ENCODE results near the gene PAK1IP1. TPM values are rescaled to one million over a fixed set of nuclear protein-coding genes. Genes with fewer than 3 reads are reported as not detected.

The PAK1IP1 gene
- total RNA-seq (1 to 10 TPM; 4.1 to 5.8 TPM), total RNA-seq (9.0 to 173 (median 19.6) reads per million in 172 experiments)
- polyA plus RNA-seq (2013, experiment 1 of 2), result 7.1 TPM
- polyA plus RNA-seq (2013, experiment 2 of 2), result 7.7 TPM

- H3K36me3 ChIP-seq (ENCODE audit: insufficient read depth, low read length), result peaks cover 8% of the 10 kb centered on the region
- Mint-ChIP-seq H3K9me3 (no peaks in the 10 kb centered on the region), H3K27ac (peak within 1 kb of the TSS; percentile 100), H3K4me3 (peak within 1 kb of the TSS; percentile 92), H3K4me1 (ENCODE audit: low read depth) (peaks cover 41% of the 10 kb centered on the region), H3K27me3 (no peaks in the 10 kb centered on the region), H3K36me3 (ENCODE audit: low read depth) (peaks cover 38% of the 10 kb centered on the region)
- intact Hi-C loops (cut with DNase I, micrococcal nuclease), result loop anchor here (1.0 to 10.0 kb wide), 8 partner anchors 26 to 840 kb away; partner anchors contain the start of genes SMIM13 (in 2 of the 2), TMEM14B (in 2 of the 2), TMEM170B (in 2 of the 2) and MAK (in 1 of the 2)
- peak within 1 kb of the TSS; percentile 95 for H3K4me3 ChIP-seq (ENCODE audit: low read length)
- DNase-seq (peak; percentile 85 to 97 (median 90)), ATAC-seq (ENCODE audit: poor library complexity) (peak; percentile 92)
- H3K9me3 ChIP-seq (ENCODE audit: control insufficient read depth in 1 of 2, insufficient read depth in 1 of 2, low read length in 2 of 2), result no peaks in the 10 kb centered on the region
- no peak for TF ChIP-seq CTCF (IDR thresholded peaks at IDR 0.05)
- H3K4me1 ChIP-seq (ENCODE audit: insufficient read depth, low read length), result peaks cover 25% of the 10 kb centered on the region
- ChIA-PET POLR2A (interaction anchor here (0.6 to 3.6 kb wide), 21 partner anchors 8 to 1595 kb away, joined by 3 to 82 read pairs (median 4); partner anchors contain the start of genes SMIM13, TMEM14B and TMEM14C), CTCF (interaction anchor here (0.7 to 1.2 kb wide), 5 partner anchors 26 to 983 kb away, joined by 3 read pairs; no protein-coding TSS in a partner anchor)
- no peaks in the 10 kb centered on the region for H3K27me3 ChIP-seq (ENCODE audit: control insufficient read depth in 1 of 2, insufficient read depth in 2 of 2, low read length in 2 of 2)
- peak within 1 kb of the TSS; percentile 97 to 99 for H3K27ac ChIP-seq (ENCODE audit: low read depth in 1 of 2, low read length in 2 of 2)
Observed at GRCh38 chr6:10694302-10695085, at the start of gene PAK1IP1, which contains the start of gene C6orf52. Gene PAK1IP1 (plus strand): TSS chr6:10694972. CDS start chr6:10694986, 14 bp downstream. Gene C6orf52 (minus strand): TSS chr6:10694616. CDS start chr6:10687550, 7,066 bp downstream.

GRCh38 chr6:10655508-10656055 lies 39.2 kb upstream of the PAK1IP1 start:
- Histone ChIP-seq H3K4me1 (ENCODE audit: insufficient read depth, low read length) (peaks cover 5% of the 10 kb centered on the region), H3K27me3 (ENCODE audit: control insufficient read depth in 1 of 2, insufficient read depth in 2 of 2, low read length in 2 of 2) (peaks cover 5 to 6% of the 10 kb centered on the region in 2 experiments), H3K9me3 (ENCODE audit: control insufficient read depth in 1 of 2, insufficient read depth in 1 of 2, low read length in 2 of 2) (no peaks in the 10 kb centered on the region), H3K27ac (ENCODE audit: low read depth in 1 of 2, low read length in 2 of 2) (no peak overlapping the region), H3K4me3 (ENCODE audit: low read length) (no peak overlapping the region), H3K36me3 (ENCODE audit: insufficient read depth, low read length) (no peaks in the 10 kb centered on the region)
- Mint-ChIP-seq H3K4me3 (no peak overlapping the region), H3K36me3 (ENCODE audit: low read depth) (no peaks in the 10 kb centered on the region), H3K27me3 (peaks cover 35% of the 10 kb centered on the region), H3K9me3 (no peaks in the 10 kb centered on the region), H3K27ac (no peak overlapping the region), H3K4me1 (ENCODE audit: low read depth) (peaks cover 11% of the 10 kb centered on the region)
- CTCF ChIA-PET, result interaction anchor here (0.8 kb wide), 1 partner anchor 296 kb away, joined by 3 read pairs; no protein-coding TSS in a partner anchor
- no peak for TF ChIP-seq CTCF (IDR thresholded peaks at IDR 0.05)
- intact Hi-C loops (cut with DNase I, micrococcal nuclease), result no loop called here
- peak; percentile 41 for ATAC-seq (ENCODE audit: poor library complexity)
- POLR2A ChIA-PET, result no interaction called here
- DNase-seq, result peak in 3 of 14 experiments; percentile 17 to 59 (median 50)

- no peak for TF ChIP-seq CTCF (IDR thresholded peaks at IDR 0.05)
- Mint-ChIP-seq H3K9me3 (no peaks in the 10 kb centered on the region), H3K36me3 (ENCODE audit: low read depth) (no peaks in the 10 kb centered on the region), H3K4me1 (ENCODE audit: low read depth) (peaks cover 11% of the 10 kb centered on the region), H3K4me3 (peak overlapping the region; percentile 71), H3K27me3 (peaks cover 31% of the 10 kb centered on the region), H3K27ac (no peak overlapping the region)
- Histone ChIP-seq H3K27ac (ENCODE audit: low read depth in 1 of 2, low read length in 2 of 2) (no peak overlapping the region), H3K36me3 (ENCODE audit: insufficient read depth, low read length) (no peaks in the 10 kb centered on the region), H3K4me1 (ENCODE audit: insufficient read depth, low read length) (peaks cover 5% of the 10 kb centered on the region), H3K9me3 (ENCODE audit: control insufficient read depth in 1 of 2, insufficient read depth in 1 of 2, low read length in 2 of 2) (no peaks in the 10 kb centered on the region), H3K4me3 (ENCODE audit: low read length) (peak overlapping the region; percentile 41), H3K27me3 (ENCODE audit: control insufficient read depth in 1 of 2, insufficient read depth in 2 of 2, low read length in 2 of 2) (peaks cover 0 to 2% of the 10 kb centered on the region in 2 experiments)
- no peak for ATAC-seq (ENCODE audit: poor library complexity)
- ChIA-PET CTCF (interaction anchor here (0.6 kb wide), 1 partner anchor 49 kb away, joined by 3 read pairs; no protein-coding TSS in a partner anchor), POLR2A (no interaction called here)
- no peak for DNase-seq
- intact Hi-C loops (cut with DNase I, micrococcal nuclease), result no loop called here
Observed at GRCh38 chr6:10658910-10659698, 35.7 kb upstream of the PAK1IP1 start.
